Caco-2 (cell line): Measurements from ENCODE around the gene PRKCB. TPM values are rescaled to one million over a fixed set of nuclear protein-coding genes. Genes with fewer than 3 reads are reported as not detected.

Experiments used
- BruUV-seq: library from RNA; stranded (reverse); fragments of 400-500 nt; replicated peaks from 2 replicates; lab custom pipeline; 2021; lab: Mats Ljungman, UMichigan
- CTCF ChIA-PET: fragments of 300-600 bp; sonication (Branson Sonifier 250); formaldehyde crosslinking; loops from one replicate; lab custom pipeline; 2022; ENCODE audit warnings: antibody characterized with exemption; lab: Charles Lee
- POLR2A ChIA-PET: fragments of 300-600 bp; sonication (Branson Sonifier 250); formaldehyde crosslinking; loops from one replicate; lab custom pipeline; 2022; ENCODE audit warnings: antibody characterized with exemption; lab: Charles Lee
- DNase-seq, 2 experiments: peaks; one replicate each; pipeline versions ENCODE4 v3.0.0 to v3.0.0-alpha.2; 2020 to 2022
- H3K27me3 ChIP-seq: replicated peaks from 2 replicates; pipeline ENCODE4 v1.6.0; 2011; ENCODE audit warnings: low read length; ENCODE audit not compliant: control insufficient read depth, insufficient read depth
- H3K36me3 ChIP-seq: 2 replicates; pipeline ENCODE4 v1.5.1; 2011; ENCODE audit warnings: low read length; ENCODE audit not compliant: control insufficient read depth, insufficient read depth
- H3K4me1 ChIP-seq: fragments of 250-450 bp; sonication (Bioruptor Pico); 2 replicates; pipeline ENCODE4 v1.5.1; 2020; ENCODE audit warnings: mild to moderate bottlenecking
- H3K4me3 ChIP-seq: 2 replicates; pipeline ENCODE4 v1.5.1; 2011; ENCODE audit warnings: low read depth, mild to moderate bottlenecking, control low read depth, low read length
- H3K9me3 ChIP-seq: fragments of 250-450 bp; sonication (Bioruptor Pico); 2 replicates; pipeline ENCODE4 v1.5.1; 2020; ENCODE audit warnings: mild to moderate bottlenecking, moderate library complexity
- H3K27ac Mint-ChIP-seq: one replicate; pipeline ENCODE4 v1.8.0; 2022; ENCODE audit warnings: mixed read lengths; ENCODE audit not compliant: unreplicated experiment
- H3K27me3 Mint-ChIP-seq: one replicate; pipeline ENCODE4 v1.8.0; 2022; ENCODE audit warnings: mixed read lengths; ENCODE audit not compliant: insufficient read depth, unreplicated experiment
- H3K36me3 Mint-ChIP-seq: one replicate; pipeline ENCODE4 v1.8.0; 2022; ENCODE audit warnings: mild to moderate bottlenecking, mixed read lengths; ENCODE audit not compliant: insufficient read depth, unreplicated experiment
- H3K4me1 Mint-ChIP-seq: one replicate; pipeline ENCODE4 v1.8.0; 2022; ENCODE audit warnings: low read depth, mixed read lengths; ENCODE audit not compliant: unreplicated experiment
- H3K4me3 Mint-ChIP-seq: one replicate; pipeline ENCODE4 v1.8.0; 2022; ENCODE audit warnings: mild to moderate bottlenecking, moderate library complexity, mixed read lengths; ENCODE audit not compliant: unreplicated experiment
- H3K9me3 Mint-ChIP-seq: one replicate; pipeline ENCODE4 v1.8.0; 2022; ENCODE audit warnings: mixed read lengths; ENCODE audit not compliant: unreplicated experiment
- CTCF ChIP-seq, 2 experiments: fragments of 200-600 bp in 1 of 2; IDR thresholded peaks; 1 replicate in 1 of 2; 2 replicates in 1 of 2; pipeline versions ENCODE4 v1.5.1 to v1.8.0; 2011 to 2022; ENCODE audit warnings: antibody characterized with exemption in 1 of 2, control low read depth in 1 of 2, inconsistent platforms in 1 of 2, low read depth in 1 of 2, low read length in 1 of 2, mild to moderate bottlenecking in 1 of 2, moderate library complexity in 1 of 2; ENCODE audit not compliant: insufficient read depth in 1 of 2, severe bottlenecking in 1 of 2, unreplicated experiment in 1 of 2
- intact Hi-C: fragments of 100-400 bp; cut with micrococcal nuclease; formaldehyde crosslinking; loops from one replicate; pipeline ENCODE4 v1.10.0; 2022; ENCODE audit not compliant: unreplicated experiment
- total RNA-seq: library from RNA; stranded (reverse); gene quantifications from 2 replicates; pipeline ENCODE4 v1.2.3, GENCODE V29; 2022

PRKCB gene
- total RNA-seq, 1 experiment from 2014 or later: not detected

DNA sequence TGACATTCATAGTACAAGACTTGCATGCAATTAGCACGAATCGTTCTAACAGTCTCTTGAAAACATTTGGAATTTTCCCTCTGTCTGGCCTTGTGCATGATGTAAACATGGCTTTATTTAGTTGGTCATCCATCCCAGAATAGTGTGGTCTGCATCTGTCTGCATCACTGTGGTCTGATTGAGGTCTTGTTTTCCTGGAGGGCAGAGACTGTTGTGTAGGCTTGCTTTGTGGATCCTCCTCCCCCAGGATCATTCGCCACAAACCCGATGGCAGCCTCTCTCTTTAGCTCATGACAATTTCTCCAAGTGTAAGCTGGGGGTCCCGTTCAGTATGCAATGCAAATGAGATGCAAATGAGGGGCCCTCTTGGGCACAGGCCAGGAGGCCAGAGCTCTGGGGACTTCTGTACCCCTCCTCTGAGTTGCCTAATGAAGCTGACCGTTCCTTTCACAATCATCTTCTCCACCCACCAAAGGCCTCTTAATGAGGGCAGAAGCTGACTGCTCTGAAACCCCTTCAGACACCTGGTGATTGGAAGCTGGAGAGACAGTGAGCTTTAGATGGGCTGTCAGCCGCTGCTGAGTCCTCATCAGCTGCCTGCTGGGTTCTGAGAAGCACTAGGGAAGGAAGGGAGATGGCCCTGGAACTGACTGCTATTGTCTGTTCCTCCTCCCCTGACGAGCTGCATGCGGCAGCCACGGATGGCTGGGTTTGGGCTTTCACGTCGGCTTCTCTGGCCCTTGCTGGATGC is 219.1 kb downstream of the PRKCB start:
- H3K4me3 Mint-ChIP-seq: no peak overlapping the region
- H3K27me3 Mint-ChIP-seq: peaks cover 22% of the 10 kb centered on the region
- DNase-seq: no peak
- CTCF ChIA-PET: no interaction called here
- Histone ChIP-seq H3K36me3 (no peaks in the 10 kb centered on the region), H3K4me1 (no peaks in the 10 kb centered on the region), H3K9me3 (no peaks in the 10 kb centered on the region), H3K4me3 (no peak overlapping the region), H3K27me3 (no peaks in the 10 kb centered on the region)
- POLR2A ChIA-PET: no interaction called here
- H3K9me3 Mint-ChIP-seq: no peaks in the 10 kb centered on the region
- no TSS peak for BruUV-seq
- H3K4me1 Mint-ChIP-seq: no peaks in the 10 kb centered on the region
- H3K36me3 Mint-ChIP-seq: no peaks in the 10 kb centered on the region
- no peak overlapping the region for H3K27ac Mint-ChIP-seq
- intact Hi-C loops: no loop called here
- TF ChIP-seq CTCF (IDR thresholded peaks at IDR 0.05; ENCODE audit: insufficient read depth in 1 of 2, low read depth in 1 of 2, low read length in 1 of 2, severe bottlenecking in 1 of 2, unreplicated experiment in 1 of 2): no peak

GRCh38 chr16:24062270-24062817 is 226.6 kb downstream of the PRKCB start:
- no peaks in the 10 kb centered on the region; the same call in 1 of the 2 replicates for H3K27me3 ChIP-seq
- no peaks in the 10 kb centered on the region for H3K36me3 ChIP-seq
- Mint-ChIP-seq H3K27ac (no peak overlapping the region), H3K9me3 (no peaks in the 10 kb centered on the region), H3K4me1 (no peaks in the 10 kb centered on the region), H3K27me3 (peaks cover 12% of the 10 kb centered on the region), H3K4me3 (no peak overlapping the region), H3K36me3 (no peaks in the 10 kb centered on the region)
- no peak for TF ChIP-seq CTCF (IDR thresholded peaks at IDR 0.05; ENCODE audit: insufficient read depth in 1 of 2, low read depth in 1 of 2, low read length in 1 of 2, severe bottlenecking in 1 of 2, unreplicated experiment in 1 of 2)
- intact Hi-C loops: no loop called here
- no peak for DNase-seq
- H3K9me3 ChIP-seq: no peaks in the 10 kb centered on the region
- H3K4me1 ChIP-seq: no peaks in the 10 kb centered on the region
- CTCF ChIA-PET: no interaction called here
- no TSS peak for BruUV-seq
- no peak overlapping the region for H3K4me3 ChIP-seq
- POLR2A ChIA-PET: no interaction called here

GRCh38 chr16:24069036-24069590 is 233.3 kb downstream of the PRKCB start:
- no peaks in the 10 kb centered on the region for H3K9me3 ChIP-seq
- no peak for TF ChIP-seq CTCF (IDR thresholded peaks at IDR 0.05; ENCODE audit: insufficient read depth in 1 of 2, low read depth in 1 of 2, low read length in 1 of 2, severe bottlenecking in 1 of 2, unreplicated experiment in 1 of 2)
- H3K36me3 ChIP-seq: no peaks in the 10 kb centered on the region
- no peak overlapping the region for H3K27ac Mint-ChIP-seq
- no peaks in the 10 kb centered on the region for H3K4me1 ChIP-seq
- no peaks in the 10 kb centered on the region for H3K36me3 Mint-ChIP-seq
- intact Hi-C loops: no loop called here
- ChIA-PET POLR2A (no interaction called here), CTCF (no interaction called here)
- BruUV-seq: no TSS peak
- H3K9me3 Mint-ChIP-seq: no peaks in the 10 kb centered on the region
- peaks cover 5% of the 10 kb centered on the region for H3K27me3 Mint-ChIP-seq
- H3K4me1 Mint-ChIP-seq: no peaks in the 10 kb centered on the region
- no peak overlapping the region for H3K4me3 Mint-ChIP-seq
- no peak overlapping the region for H3K4me3 ChIP-seq
- no peak for DNase-seq
- H3K27me3 ChIP-seq: no peaks in the 10 kb centered on the region; the same call in 1 of the 2 replicates
